ENCODE data around the gene BAHD1. TPM values are rescaled to one million over a fixed set of nuclear protein-coding genes. Genes with fewer than 3 reads are reported as not detected.

Gene BAHD1
- total RNA-seq, 1 donor from 2014 or later = 28.4 TPM

DNA sequence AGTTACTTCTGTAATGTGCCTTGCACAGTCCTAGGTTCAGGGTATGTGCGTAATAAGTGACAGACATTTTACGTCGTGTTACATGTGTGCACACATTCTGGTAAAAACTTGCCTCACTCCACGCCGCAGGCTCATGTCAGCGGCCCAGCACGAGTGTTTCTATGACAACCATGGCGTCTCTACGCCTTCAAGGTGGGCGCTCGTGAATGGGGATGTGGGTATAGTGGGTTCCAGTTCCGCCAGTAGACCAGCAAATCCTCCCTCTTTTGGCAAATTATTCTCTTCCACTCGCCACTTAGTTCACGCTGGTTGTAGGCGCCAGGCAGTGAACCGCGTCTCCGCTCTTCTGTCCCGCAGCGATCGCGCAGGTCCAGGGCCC is 70.3 kb downstream of the BAHD1 start:
- H3K9me3 Mint-ChIP-seq = no peaks in the 10 kb centered on the region
- intact Hi-C loops (cut with micrococcal nuclease) = loop anchor here (2.0 kb wide), 1 partner anchor 70 kb away; the partner anchor contains the start of gene BAHD1
- H3K4me1 Mint-ChIP-seq = peaks cover 28% of the 10 kb centered on the region
- peaks cover 16% of the 10 kb centered on the region for H3K27me3 Mint-ChIP-seq
- peak; percentile 73 for ATAC-seq (ENCODE audit: low read depth)
- CTCF ChIA-PET = no interaction called here
- H3K36me3 Mint-ChIP-seq (ENCODE audit: low read depth) = no peaks in the 10 kb centered on the region
- peak; percentile 43 for DNase-seq
- H3K4me3 Mint-ChIP-seq = peak overlapping the region; percentile 92
- TF ChIP-seq, protein P1, sequence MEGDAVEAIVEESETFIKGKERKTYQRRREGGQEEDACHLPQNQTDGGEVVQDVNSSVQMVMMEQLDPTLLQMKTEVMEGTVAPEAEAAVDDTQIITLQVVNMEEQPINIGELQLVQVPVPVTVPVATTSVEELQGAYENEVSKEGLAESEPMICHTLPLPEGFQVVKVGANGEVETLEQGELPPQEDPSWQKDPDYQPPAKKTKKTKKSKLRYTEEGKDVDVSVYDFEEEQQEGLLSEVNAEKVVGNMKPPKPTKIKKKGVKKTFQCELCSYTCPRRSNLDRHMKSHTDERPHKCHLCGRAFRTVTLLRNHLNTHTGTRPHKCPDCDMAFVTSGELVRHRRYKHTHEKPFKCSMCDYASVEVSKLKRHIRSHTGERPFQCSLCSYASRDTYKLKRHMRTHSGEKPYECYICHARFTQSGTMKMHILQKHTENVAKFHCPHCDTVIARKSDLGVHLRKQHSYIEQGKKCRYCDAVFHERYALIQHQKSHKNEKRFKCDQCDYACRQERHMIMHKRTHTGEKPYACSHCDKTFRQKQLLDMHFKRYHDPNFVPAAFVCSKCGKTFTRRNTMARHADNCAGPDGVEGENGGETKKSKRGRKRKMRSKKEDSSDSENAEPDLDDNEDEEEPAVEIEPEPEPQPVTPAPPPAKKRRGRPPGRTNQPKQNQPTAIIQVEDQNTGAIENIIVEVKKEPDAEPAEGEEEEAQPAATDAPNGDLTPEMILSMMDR (IDR thresholded peaks at IDR 0.05) = no peak
- peak overlapping the region; percentile 78 for H3K27ac Mint-ChIP-seq
- POLR2A ChIA-PET = no interaction called here

GRCh38 chr15:40511472-40512133 is 70.8 kb downstream of the BAHD1 start:
- H3K27me3 Mint-ChIP-seq = peaks cover 10% of the 10 kb centered on the region
- peak overlapping the region; percentile 78 for H3K27ac Mint-ChIP-seq
- H3K9me3 Mint-ChIP-seq = no peaks in the 10 kb centered on the region
- CTCF ChIA-PET = no interaction called here
- peaks cover 27% of the 10 kb centered on the region for H3K4me1 Mint-ChIP-seq
- TF ChIP-seq, protein P1 (IDR thresholded peaks at IDR 0.05) = no peak
- H3K36me3 Mint-ChIP-seq (ENCODE audit: low read depth) = no peaks in the 10 kb centered on the region
- ATAC-seq (ENCODE audit: low read depth) = peak; percentile 47
- peak; percentile 50 for DNase-seq
- intact Hi-C loops (cut with micrococcal nuclease) = loop anchor here (2.0 kb wide), 1 partner anchor 71 kb away; the partner anchor contains the start of gene BAHD1
- POLR2A ChIA-PET = no interaction called here
- peak overlapping the region; percentile 92 for H3K4me3 Mint-ChIP-seq

DNA sequence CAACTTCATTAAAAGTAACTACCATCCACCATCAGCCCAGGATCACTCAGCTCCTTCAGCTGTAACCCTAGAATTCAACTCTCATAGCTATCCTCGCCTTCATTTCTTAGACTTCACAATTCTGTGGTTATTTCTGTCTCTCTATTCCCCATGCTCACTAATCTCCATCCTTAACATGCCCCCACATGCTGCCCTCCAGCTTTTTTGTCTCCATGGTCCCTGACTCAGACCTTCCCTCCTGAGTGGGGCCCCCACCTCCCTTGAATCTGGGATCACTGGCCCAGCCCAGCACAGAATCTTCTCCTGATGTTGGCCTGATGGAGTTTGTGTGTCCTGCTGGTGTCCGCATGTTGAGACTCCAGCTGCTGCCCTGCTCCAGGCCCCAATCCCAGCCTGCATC is 71.7 kb downstream of the BAHD1 start:
- Mint-ChIP-seq H3K4me3 (peak overlapping the region; percentile 92), H3K4me1 (peaks cover 21% of the 10 kb centered on the region)
- no peak for ATAC-seq (ENCODE audit: low read depth)

DNA sequence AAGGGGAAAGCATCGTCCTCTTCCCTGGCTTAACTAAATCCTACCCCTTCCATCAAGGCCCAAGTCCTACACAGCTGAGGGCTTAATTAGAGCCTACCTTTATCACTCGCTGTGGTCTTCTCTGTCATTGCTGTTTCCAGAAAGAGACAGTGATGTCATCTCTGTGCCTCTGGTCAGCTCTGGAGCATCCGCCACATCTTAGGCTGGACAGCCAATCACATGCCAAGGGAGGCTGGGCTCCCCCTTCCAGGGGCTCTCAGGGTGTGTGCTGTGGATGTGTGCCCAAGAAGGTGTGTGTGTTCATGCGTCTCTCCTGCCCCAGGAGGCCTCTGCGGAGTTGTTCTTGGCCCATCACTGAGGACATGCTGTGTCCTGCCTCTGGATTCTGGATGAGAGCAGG is 72.9 kb downstream of the BAHD1 start:
- intact Hi-C loops (cut with micrococcal nuclease) = no loop called here
- no peaks in the 10 kb centered on the region for H3K36me3 Mint-ChIP-seq (ENCODE audit: low read depth)
- TF ChIP-seq, protein P1 (IDR thresholded peaks at IDR 0.05) = no peak
- ChIA-PET POLR2A (no interaction called here), CTCF (no interaction called here)
- no peak overlapping the region for H3K27ac Mint-ChIP-seq
- H3K27me3 Mint-ChIP-seq = no peaks in the 10 kb centered on the region
- H3K4me1 Mint-ChIP-seq = peaks cover 20% of the 10 kb centered on the region
- no peak for DNase-seq
- no peak for ATAC-seq (ENCODE audit: low read depth)
- no peaks in the 10 kb centered on the region for H3K9me3 Mint-ChIP-seq
- no peak overlapping the region for H3K4me3 Mint-ChIP-seq

More for the DNA sequence above, 71.7 kb downstream of the BAHD1 start:
- POLR2A ChIA-PET = no interaction called here
- TF ChIP-seq, protein P1 (IDR thresholded peaks at IDR 0.05) = no peak
- DNase-seq = no peak
- Mint-ChIP-seq H3K9me3 (no peaks in the 10 kb centered on the region), H3K27me3 (peaks cover 5% of the 10 kb centered on the region), H3K36me3 (ENCODE audit: low read depth) (no peaks in the 10 kb centered on the region), H3K27ac (peak overlapping the region; percentile 26)
- CTCF ChIA-PET = no interaction called here
- intact Hi-C loops (cut with micrococcal nuclease) = no loop called here

DNA sequence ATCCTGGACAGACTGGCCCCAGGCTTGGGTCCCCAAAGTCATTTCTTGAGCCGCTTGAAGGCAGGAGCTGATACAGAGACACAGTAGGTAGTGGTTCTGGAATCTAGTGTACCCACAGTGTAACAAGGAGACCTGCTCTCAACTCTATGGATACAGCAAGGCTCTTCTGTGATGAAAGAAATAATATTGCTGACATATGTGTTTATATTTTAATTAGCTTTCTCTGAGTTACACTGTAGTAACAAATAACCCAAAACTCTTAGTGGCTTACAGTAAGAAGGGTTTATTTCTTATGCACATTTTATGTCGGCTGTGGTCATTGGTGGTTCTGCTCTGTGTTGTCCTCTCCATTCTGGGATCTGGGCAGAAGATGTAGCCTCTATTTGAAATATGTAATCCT is 75.6 kb downstream of the BAHD1 start:
- no peak overlapping the region for H3K27ac Mint-ChIP-seq
- CTCF ChIA-PET = no interaction called here
- H3K36me3 Mint-ChIP-seq (ENCODE audit: low read depth) = no peaks in the 10 kb centered on the region
- no peaks in the 10 kb centered on the region for H3K27me3 Mint-ChIP-seq
- peaks cover 14% of the 10 kb centered on the region for H3K4me1 Mint-ChIP-seq
- intact Hi-C loops (cut with micrococcal nuclease) = loop anchor here (5.0 kb wide), 1 partner anchor 36 kb away; no protein-coding TSS in a partner anchor
- TF ChIP-seq, protein P1 (IDR thresholded peaks at IDR 0.05) = no peak
- H3K9me3 Mint-ChIP-seq = no peaks in the 10 kb centered on the region
- DNase-seq = no peak
- no peak for ATAC-seq (ENCODE audit: low read depth)
- no peak overlapping the region for H3K4me3 Mint-ChIP-seq
- POLR2A ChIA-PET = no interaction called here

Other genes starting within 250 kb of the BAHD1 start
- 0.34 and 0.40 TPM in 2 replicates for gene PAK6, start 201.9 kb upstream of the BAHD1 start, total RNA-seq
- 0.32 TPM in 1 of 2 replicates, not detected in the other for gene ANKRD63, start 157.9 kb upstream of the BAHD1 start, total RNA-seq
- 109 and 126 TPM in 2 replicates for gene PLCB2, start 133.0 kb upstream of the BAHD1 start, total RNA-seq
- 9.5 TPM in 2 replicates for gene INAFM2, start 117.3 kb upstream of the BAHD1 start, total RNA-seq
- gene CCDC9B, start 100.0 kb upstream of the BAHD1 start, total RNA-seq = 0.91 and 2.1 TPM in 2 replicates
- not detected in 2 replicates for gene PHGR1, start 89.9 kb upstream of the BAHD1 start, total RNA-seq
- gene DISP2, start 82.7 kb upstream of the BAHD1 start, total RNA-seq = 0.38 and 0.39 TPM in 2 replicates
- gene KNSTRN, start 58.2 kb upstream of the BAHD1 start, total RNA-seq = 11.5 and 13.4 TPM in 2 replicates
- gene IVD, start 35.2 kb upstream of the BAHD1 start, total RNA-seq = 63.5 and 76.7 TPM in 2 replicates
- gene CHST14, start 30.0 kb downstream of the BAHD1 start, total RNA-seq = 10.1 and 10.2 TPM in 2 replicates
- 64.0 and 66.3 TPM in 2 replicates for gene CCDC32, start 124.1 kb downstream of the BAHD1 start, total RNA-seq
- gene RPUSD2, start 128.3 kb downstream of the BAHD1 start, total RNA-seq = 20.1 and 24.8 TPM in 2 replicates
- gene KNL1, start 153.3 kb downstream of the BAHD1 start, total RNA-seq = 5.1 and 7.7 TPM in 2 replicates